Stomach (tissue), 4 donors: ENCODE measurements around the gene EDEM1.

ENCODE experiments used
- EP300 ChIP-seq: sonication (generic); formaldehyde crosslinking; IDR thresholded peaks from one replicate; pipeline ENCODE4 v1.6.1; 2017; ENCODE audit warnings: antibody characterized with exemption
- POLR2AphosphoS5 ChIP-seq, 3 donors: sonication (generic); formaldehyde crosslinking; IDR thresholded peaks; one replicate each; pipeline ENCODE4 v1.6.1; 2016; ENCODE audit warnings: antibody characterized with exemption in 3 of 3
- TF ChIP-seq, protein P1 (sequence below), 7 experiments: fragments of 450-650 bp in 4 of 7; fragments of 200-600 bp in 3 of 7; sonication (generic) in 3 of 7; IDR thresholded peaks; one replicate each; pipeline ENCODE4 v1.5.1; 2016 to 2019; ENCODE audit warnings: antibody characterized with exemption in 7 of 7, control low read depth in 2 of 7, mild to moderate bottlenecking in 1 of 7

DNA sequence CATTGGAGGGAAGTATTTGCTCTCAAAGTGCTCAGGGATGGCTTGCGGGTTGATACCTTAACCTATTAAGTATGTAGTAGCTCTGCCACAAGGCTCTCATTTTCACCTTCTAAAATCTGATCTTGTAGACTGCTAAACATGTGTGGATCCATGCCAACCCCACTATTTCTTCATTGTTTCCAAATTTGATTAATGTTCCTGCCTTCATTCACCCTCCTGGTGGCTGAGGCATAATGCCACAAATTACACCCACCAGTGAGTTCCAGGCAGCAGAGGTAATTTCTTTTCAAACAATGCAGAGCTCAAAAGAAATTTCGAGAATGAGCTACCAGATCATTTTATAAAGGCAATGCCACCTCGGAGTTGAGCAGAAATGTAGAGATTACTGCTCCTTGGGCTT, 71.0 kb downstream of the EDEM1 start:
- TF ChIP-seq POLR2AphosphoS5 (IDR thresholded peaks at IDR 0.05) (no peak), EP300 (no peak)
- TF ChIP-seq, protein P1, sequence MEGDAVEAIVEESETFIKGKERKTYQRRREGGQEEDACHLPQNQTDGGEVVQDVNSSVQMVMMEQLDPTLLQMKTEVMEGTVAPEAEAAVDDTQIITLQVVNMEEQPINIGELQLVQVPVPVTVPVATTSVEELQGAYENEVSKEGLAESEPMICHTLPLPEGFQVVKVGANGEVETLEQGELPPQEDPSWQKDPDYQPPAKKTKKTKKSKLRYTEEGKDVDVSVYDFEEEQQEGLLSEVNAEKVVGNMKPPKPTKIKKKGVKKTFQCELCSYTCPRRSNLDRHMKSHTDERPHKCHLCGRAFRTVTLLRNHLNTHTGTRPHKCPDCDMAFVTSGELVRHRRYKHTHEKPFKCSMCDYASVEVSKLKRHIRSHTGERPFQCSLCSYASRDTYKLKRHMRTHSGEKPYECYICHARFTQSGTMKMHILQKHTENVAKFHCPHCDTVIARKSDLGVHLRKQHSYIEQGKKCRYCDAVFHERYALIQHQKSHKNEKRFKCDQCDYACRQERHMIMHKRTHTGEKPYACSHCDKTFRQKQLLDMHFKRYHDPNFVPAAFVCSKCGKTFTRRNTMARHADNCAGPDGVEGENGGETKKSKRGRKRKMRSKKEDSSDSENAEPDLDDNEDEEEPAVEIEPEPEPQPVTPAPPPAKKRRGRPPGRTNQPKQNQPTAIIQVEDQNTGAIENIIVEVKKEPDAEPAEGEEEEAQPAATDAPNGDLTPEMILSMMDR (IDR thresholded peaks at IDR 0.05): no peak
